ENCODE measurements around the gene ACOX2. TPM values are rescaled to one million over a fixed set of nuclear protein-coding genes. Genes with fewer than 3 reads are reported as not detected.

Gene ACOX2
- total and polyA plus RNA-seq, 12 donors = 7.6 to 64.9 (median 34.9) TPM

DNA sequence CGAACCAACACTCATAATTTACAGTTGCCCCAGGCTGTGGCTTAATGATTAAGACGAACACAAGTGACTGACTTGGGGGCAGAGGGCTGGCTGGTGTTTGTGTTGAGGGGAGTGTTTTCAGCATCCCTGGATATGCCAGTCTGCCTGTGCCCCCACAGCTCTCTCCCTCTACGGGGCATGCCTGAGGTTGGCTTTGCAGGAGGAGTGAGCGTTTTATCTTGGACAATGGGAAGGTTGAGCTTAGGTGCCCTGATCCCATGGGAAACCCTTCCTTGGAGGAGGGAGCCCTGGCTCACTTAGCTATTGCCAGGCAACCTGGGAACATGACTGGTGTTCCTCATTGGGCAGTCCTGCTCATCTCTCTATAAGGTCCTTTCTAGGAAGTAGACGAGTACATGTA, 22.6 kb upstream of the ACOX2 start:
- H3K9me3 ChIP-seq = no peaks in the 10 kb centered on the region
- H3K4me1 ChIP-seq = peaks cover 0 to 12% (median 0%) of the 10 kb centered on the region in 9 donors
- no peak overlapping the region for H3K27ac ChIP-seq
- WGBS, 2 donors = 95 to 96% methylated on average over 5 of the region's 5 CpGs
- ATAC-seq = no peak
- TF ChIP-seq, protein P1, sequence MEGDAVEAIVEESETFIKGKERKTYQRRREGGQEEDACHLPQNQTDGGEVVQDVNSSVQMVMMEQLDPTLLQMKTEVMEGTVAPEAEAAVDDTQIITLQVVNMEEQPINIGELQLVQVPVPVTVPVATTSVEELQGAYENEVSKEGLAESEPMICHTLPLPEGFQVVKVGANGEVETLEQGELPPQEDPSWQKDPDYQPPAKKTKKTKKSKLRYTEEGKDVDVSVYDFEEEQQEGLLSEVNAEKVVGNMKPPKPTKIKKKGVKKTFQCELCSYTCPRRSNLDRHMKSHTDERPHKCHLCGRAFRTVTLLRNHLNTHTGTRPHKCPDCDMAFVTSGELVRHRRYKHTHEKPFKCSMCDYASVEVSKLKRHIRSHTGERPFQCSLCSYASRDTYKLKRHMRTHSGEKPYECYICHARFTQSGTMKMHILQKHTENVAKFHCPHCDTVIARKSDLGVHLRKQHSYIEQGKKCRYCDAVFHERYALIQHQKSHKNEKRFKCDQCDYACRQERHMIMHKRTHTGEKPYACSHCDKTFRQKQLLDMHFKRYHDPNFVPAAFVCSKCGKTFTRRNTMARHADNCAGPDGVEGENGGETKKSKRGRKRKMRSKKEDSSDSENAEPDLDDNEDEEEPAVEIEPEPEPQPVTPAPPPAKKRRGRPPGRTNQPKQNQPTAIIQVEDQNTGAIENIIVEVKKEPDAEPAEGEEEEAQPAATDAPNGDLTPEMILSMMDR (IDR thresholded peaks at IDR 0.05) = no peak
- H3K27me3 ChIP-seq = no peaks in the 10 kb centered on the region
- peaks cover 0 to 33% (median 0%) of the 10 kb centered on the region in 9 donors for H3K36me3 ChIP-seq
- DNase-seq = no peak
- intact Hi-C loops (cut with DNase I) = no loop called here
- no peak overlapping the region for H3K4me3 ChIP-seq

DNA sequence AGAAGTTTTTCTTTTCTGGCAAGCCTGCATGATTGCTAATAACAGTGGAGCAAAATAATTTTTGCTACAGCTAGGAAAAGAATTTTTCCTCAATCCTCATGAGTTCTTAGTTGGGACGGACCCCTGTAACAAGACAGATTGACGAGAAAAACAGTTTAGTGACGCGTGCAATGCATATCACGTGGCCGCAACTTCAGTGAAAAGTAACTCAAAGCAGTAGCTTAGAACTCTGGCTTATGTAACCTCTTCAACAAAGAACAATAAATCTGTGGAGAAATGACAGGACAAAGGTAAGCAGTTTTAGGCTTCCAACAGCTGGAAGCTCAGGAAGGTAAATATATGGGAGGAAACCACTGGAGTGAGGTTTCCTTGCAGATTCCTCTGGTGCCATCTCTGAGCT, 20.5 kb upstream of the ACOX2 start:
- Histone ChIP-seq H3K9me3 (peaks cover 0 to under 1% (median 0%) of the 10 kb centered on the region in 11 donors), H3K4me3 (no peak overlapping the region), H3K27me3 (no peaks in the 10 kb centered on the region), H3K4me1 (peaks cover 0 to 8% (median 0%) of the 10 kb centered on the region in 9 donors), H3K36me3 (peaks cover 0 to 12% (median 0%) of the 10 kb centered on the region in 9 donors), H3K27ac (no peak overlapping the region)
- intact Hi-C loops (cut with DNase I) = no loop called here
- no peak for ATAC-seq
- 90 to 95% methylated on average over 6 of the region's 6 CpGs for WGBS, 2 donors
- TF ChIP-seq, protein P1 (IDR thresholded peaks at IDR 0.05) = no peak
- DNase-seq = no peak

DNA sequence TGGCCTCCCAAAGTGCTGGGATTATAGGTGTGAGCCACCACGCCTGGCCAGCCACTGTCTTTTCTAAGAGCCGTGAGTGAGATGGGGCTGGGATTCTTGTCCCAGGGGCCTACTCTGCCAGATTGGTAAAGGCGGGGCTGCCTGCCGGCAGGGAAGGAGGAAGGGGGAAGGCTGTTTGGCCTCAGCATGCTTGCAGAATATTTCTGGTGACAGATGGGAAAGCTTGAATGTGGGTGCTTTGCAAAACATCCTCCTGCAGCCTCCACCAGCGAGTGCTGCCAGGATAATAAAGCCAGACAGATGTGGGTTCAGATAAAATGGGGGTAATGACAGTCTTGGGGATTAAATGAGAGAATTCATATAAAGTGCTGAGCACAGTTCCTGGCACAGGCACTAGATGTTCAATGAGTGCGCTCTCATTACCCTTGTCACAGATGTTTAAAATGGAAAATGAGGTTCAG, 19.8 kb upstream of the ACOX2 start:
- Histone ChIP-seq H3K27me3 (no peaks in the 10 kb centered on the region), H3K9me3 (peaks cover 0 to 8% (median 0%) of the 10 kb centered on the region in 11 donors), H3K4me1 (peaks cover 0 to 8% (median 0%) of the 10 kb centered on the region in 9 donors), H3K27ac (no peak overlapping the region), H3K36me3 (peaks cover 0 to 8% (median 0%) of the 10 kb centered on the region in 9 donors), H3K4me3 (no peak overlapping the region)
- intact Hi-C loops (cut with DNase I) = no loop called here
- TF ChIP-seq, protein P1 (IDR thresholded peaks at IDR 0.05) = no peak
- ATAC-seq = peak in 2 of 8 donors; percentile 24 to 35
- 59 to 64% methylated on average over 6 of the region's 6 CpGs for WGBS, 2 donors
- DNase-seq = no peak

DNA sequence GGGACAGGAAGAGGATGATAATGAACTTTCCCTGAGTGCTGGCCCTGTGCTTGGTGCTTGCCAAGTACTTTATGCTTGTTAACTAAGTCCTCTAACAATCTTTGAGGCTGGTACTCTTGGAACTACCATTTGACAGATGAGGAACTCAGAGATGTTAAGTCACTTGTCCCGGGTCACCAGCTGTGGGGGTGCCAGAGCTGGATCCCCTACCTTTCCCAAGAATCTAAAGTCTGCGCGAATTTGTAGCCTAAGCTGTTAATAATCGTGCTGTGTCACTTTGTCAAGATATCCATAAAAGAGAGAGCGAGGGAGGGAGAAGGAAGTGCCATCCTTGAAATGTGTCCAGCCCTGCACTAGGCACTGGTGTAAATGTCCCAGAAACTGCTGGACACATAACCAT, 19.0 kb upstream of the ACOX2 start:
- Histone ChIP-seq H3K36me3 (peaks cover 0 to under 1% (median 0%) of the 10 kb centered on the region in 9 donors), H3K9me3 (peaks cover 0 to 12% (median 0%) of the 10 kb centered on the region in 11 donors), H3K27me3 (no peaks in the 10 kb centered on the region), H3K27ac (no peak overlapping the region), H3K4me1 (peaks cover 0 to 8% (median 0%) of the 10 kb centered on the region in 9 donors), H3K4me3 (no peak overlapping the region)
- DNase-seq (no peak), ATAC-seq (no peak)
- WGBS, 2 donors = 91 to 96% methylated on average over 5 of the region's 5 CpGs
- TF ChIP-seq, protein P1 (IDR thresholded peaks at IDR 0.05) = no peak
- intact Hi-C loops (cut with DNase I) = no loop called here

All from heart right ventricle (tissue), 16 donors.